Forelimb muscle (tissue), 1 donor: Measurements from ENCODE around the gene GYPC. TPM values are rescaled to one million over a fixed set of nuclear protein-coding genes. Genes with fewer than 3 reads are reported as not detected.
"Not testable (repeated sequence)": the region's sequence is repeated elsewhere in the genome, so short reads cannot be mapped to it uniquely, and the experiment has no call there.

Experiments used
- DNase-seq: peaks from one replicate; pipeline ENCODE4 v3.0.0-alpha.2; 2013; ENCODE audit warnings: low read depth
- polyA plus RNA-seq: library from polyadenylated mRNA; unstranded; fragments of 120-200 nt; gene quantifications from one replicate; pipeline ENCODE4 v1.2.1, GENCODE V29; 2013; ENCODE audit not compliant: insufficient read length

The GYPC gene
- 108 TPM for polyA plus RNA-seq

GRCh38 chr2:126655500-126656430, at the start of gene GYPC:
TSS of gene GYPC (plus strand) at chr2:126656158. CDS start at chr2:126656264, 106 bp downstream.
- no peak for DNase-seq

- DNase-seq, result no peak
These were observed 41.3 kb upstream of the GYPC start for GRCh38 chr2:126614524-126615227.

DNA sequence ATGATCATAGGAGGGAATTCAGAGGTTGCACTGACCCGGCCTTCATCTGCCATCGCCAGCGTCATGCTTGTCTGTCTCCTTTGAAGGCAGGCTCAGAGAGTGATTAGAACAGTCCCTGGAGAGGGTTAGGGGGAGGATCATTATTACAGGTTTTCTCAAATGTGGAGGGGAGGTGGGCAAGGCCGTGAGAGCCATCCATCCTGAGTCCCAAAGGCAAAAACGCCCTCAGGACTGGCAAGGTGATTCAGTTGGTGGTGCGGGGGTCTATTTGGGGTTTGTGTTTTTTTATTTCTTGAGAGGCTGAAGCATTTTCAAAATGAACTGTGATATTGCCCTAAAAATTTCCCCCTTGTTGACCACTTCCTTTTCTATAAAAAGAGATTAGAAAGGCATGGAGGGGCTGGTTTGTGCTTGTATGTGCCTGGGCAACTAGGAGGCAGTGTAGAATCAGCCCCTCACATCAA, 39.3 kb upstream of the GYPC start:
- DNase-seq, result no peak

- no peak for DNase-seq
These were observed 35.7 kb upstream of the GYPC start for GRCh38 chr2:126620302-126620701.

GRCh38 chr2:126623000-126623399, 33.0 kb upstream of the GYPC start:
- no peak for DNase-seq

DNA sequence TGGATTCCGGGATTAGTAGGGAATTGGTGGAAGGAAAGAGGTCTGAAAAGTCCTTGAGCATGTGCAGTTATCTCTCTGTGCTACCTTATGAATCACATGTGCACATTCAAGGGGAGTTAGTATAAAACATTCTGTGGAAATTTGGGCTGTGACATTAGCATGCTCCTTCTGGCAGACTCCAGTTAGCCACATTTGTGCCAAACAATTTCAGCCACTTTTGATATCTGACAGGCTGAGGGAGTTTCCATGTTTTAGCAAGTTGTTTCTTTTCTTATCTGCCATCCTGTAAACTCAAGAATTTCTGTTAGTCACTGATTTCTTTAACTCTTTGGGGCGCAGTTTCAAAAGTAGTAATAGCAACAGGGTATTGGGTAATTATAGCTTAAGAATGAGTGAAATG, 28.3 kb upstream of the GYPC start:
- no peak for DNase-seq

DNA sequence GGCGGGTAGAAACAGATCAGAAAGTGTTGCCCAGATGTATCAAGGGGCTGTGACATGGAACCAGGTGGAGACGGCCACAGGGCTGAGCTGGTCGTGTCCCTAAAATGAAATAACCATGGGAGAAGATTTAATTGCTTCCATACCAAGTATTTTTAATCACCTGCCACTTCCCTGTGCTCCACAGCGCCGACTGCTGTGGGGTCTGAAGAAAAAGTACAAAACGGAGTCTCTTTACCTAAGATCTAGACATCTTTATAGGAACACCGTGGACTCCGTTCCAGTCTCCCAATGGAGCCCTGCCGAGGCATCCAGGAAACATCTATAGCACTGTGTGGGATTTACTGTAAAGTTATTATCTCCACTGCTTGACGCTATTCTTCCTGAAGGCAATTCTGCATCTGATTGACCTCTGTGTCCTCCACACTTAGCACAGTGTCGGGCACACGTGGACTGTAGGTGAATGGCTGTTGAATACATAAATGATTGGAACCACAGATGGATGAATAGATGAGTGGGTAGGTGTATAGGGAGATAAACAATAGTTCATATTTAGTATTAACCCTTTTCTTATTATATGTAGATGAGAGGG, 21.6 kb upstream of the GYPC start:
- no peak for DNase-seq

DNA sequence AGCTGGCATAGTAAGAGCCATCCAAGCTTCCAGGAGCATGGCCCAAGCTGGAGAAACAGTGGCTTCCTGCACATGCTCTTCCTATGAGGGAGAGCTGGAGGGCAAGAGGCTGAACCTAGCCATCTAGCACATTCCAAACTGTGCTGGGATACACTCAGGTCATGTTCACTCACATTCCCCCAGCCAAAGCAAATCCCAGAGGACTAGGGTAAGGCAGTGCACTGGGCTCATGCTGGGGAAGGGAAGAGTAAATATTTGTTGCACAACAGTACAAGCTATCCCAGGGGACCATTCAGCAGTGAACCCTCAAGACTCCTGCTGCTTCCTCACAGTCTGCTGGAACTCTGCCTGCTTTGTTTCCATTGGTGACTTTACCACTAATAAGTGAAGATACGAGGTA, 20.7 kb upstream of the GYPC start:
- no peak for DNase-seq

GRCh38 chr2:126635736-126636135, 20.2 kb upstream of the GYPC start:
- no peak for DNase-seq

DNA sequence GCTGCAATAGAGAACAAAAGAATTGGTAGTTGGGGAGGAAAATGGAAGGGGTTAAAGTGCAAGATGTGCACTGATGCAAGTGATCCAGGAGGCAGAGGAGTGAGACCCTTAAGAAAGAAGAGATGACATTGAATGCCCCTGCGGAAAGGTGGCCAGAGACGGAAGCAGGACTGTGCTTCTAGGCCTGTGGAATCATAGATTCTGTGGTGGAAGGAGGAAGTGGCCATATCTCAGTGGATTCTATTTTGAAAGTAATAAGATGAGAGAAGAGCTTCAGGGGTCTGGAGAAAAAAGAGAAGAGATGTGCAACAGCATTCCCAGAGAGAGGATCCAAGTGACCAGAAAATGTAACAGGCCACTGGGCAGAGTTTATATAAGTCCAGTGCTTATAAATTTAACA, 18.6 kb upstream of the GYPC start:
- DNase-seq, result no peak

GRCh38 chr2:126638746-126639145, 17.2 kb upstream of the GYPC start:
- no peak for DNase-seq

DNA sequence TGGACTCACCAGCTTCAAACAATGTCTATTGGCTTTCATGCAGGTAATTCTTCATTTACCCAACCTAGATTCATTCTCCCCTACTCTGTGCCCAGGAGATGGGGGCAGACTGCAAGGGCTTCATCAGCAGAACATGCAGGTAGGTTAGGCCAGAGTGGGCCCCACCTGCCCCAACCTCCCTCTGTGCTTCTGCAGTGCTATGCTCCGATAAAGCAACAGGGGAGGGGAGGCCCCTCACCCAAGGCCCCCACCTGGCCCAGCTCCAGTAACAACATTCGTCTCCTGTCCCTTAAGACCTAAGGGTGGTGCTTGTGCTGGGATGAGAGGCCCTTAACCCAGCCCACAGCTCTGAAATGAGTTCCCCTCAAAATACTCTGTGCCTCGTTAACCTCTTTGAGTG, 16.7 kb upstream of the GYPC start:
- DNase-seq, result no peak

DNA sequence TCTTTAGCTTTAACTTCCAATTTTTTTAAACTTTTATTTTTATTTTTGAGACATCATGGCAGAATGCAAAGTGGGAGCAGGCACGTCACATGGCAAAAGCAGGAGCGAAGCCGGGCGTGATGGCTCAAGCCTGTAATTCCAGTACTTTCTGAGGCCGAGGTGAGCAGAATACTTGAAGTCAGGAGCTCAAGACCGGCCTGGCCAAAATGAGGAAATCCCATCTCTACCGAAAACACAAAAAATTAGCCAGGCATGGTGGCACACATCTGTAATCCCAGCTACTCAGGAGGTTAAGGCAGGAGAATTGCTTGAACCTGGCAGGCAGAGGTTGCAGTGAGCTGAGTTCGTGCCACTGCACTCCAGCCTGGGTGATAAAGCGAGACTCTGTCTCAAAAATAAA, 14.7 kb upstream of the GYPC start:
- not testable (repeated sequence) for DNase-seq

DNA sequence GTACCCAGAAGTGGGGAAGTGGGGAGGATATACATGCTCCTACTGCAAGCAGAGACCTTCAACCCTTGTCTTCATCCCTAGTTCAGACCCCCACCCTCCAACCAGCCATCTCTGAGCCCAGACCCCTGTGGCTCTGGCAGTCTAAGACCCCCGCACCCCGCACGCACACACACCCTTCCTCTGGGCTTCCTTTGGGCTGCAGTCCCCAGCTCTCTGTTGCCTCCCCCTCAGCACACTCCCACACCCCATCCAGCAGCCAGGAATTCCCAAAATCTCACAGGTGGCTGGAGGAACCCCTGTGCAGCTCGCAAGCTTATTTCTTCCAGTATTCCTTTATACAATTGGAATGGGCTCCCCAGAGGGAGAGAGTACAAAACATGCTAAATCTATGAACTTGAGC, 13.9 kb upstream of the GYPC start:
- no peak for DNase-seq

GRCh38 chr2:126643431-126643830, 12.5 kb upstream of the GYPC start:
- DNase-seq, result no peak

- DNase-seq, result no peak
These were observed 12.0 kb upstream of the GYPC start for GRCh38 chr2:126643972-126644371.

GRCh38 chr2:126644630-126645191, 11.2 kb upstream of the GYPC start:
- no peak for DNase-seq

DNA sequence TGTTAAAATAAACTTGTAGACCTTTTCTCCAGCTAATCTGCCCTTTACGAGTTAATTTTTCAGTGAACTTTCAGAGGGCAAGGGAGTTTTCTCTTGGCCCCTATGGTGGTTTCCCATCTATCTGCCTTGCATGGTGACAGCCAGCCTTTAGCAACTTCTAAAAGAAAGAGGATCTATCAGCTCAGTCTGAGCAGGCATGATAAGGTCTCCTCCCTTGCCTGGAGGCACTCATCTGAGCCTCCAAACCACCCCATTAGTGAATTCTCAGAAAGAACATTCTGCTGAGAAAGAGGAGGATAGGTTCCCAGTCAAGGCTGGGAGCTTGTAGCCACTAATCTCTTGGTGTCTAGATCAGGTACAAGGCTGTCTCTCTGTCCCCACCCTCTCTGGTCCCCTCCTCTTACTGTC, 10.7 kb upstream of the GYPC start:
- DNase-seq, result no peak

DNA sequence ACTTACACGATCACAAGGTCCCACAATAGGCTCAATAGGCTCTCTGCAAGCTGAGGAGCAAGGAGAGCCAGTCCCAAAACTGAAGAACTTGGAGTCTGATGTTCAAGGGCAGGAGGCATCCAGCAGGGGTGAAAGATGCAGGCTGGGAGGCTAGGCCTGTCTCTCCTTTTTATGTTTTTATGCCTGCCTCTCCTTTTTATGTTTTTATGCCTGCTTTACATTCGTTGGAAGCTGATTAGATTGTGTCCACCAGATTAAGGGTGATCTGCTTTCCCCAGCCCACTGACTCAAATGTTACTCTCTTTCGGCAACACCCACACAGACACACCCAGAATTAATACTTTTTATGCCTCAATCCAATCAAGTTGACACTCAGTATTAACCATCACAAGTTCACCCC, 9.9 kb upstream of the GYPC start:
- no peak for DNase-seq

- DNase-seq, result not testable (repeated sequence)
These were observed 8.1 kb upstream of the GYPC start for GRCh38 chr2:126647714-126648344.

GRCh38 chr2:126648345-126648786, 7.6 kb upstream of the GYPC start:
- DNase-seq, result not testable (repeated sequence)

DNA sequence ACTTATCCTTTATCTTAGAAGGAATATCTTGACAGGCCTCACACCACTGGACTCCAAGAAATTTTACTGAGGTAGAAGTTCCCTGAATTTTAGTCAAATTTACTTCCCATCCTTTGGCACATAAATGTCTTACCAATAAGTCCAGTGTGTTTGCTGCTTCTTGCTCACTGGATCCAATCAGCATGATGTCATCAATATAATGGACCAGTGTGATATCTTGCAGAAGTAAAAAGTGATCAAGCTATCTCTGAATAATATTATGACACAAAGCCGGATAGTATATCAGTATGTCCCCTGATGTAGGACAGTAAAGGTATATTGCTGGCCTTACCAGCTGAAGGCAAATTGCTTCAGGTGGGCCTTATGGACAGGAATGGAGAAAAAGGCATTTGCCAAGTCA, 6.9 kb upstream of the GYPC start:
- DNase-seq, result no peak
